ENCODE data around the gene GABRP. TPM values are rescaled to one million over a fixed set of nuclear protein-coding genes. Genes with fewer than 3 reads are reported as not detected.

The GABRP gene
- total and polyA plus RNA-seq, 9 donors = 0.13 to 3.9 (median 0.24) TPM; not detected in 2

GRCh38 chr5:170739446-170739845, 44.1 kb upstream of the GABRP start:
- intact Hi-C loops (cut with DNase I) = no loop called here
- TF ChIP-seq CTCF (IDR thresholded peaks at IDR 0.05) (no peak), POLR2A (IDR thresholded peaks at IDR 0.05) (no peak), EP300 (IDR thresholded peaks at IDR 0.05) (no peak)

GRCh38 chr5:170740551-170741205, 42.8 kb upstream of the GABRP start:
- no peak for DNase-seq
- Histone ChIP-seq H3K27ac (no peak overlapping the region), H3K4me1 (ENCODE audit: insufficient read depth) (no peaks in the 10 kb centered on the region), H3K27me3 (no peaks in the 10 kb centered on the region), H3K9me3 (no peaks in the 10 kb centered on the region), H3K36me3 (no peaks in the 10 kb centered on the region), H3K4me3 (no peak overlapping the region)
- 65 to 83% (median 72%) methylated on average over 3 of the region's 3 CpGs for WGBS, 3 donors
- intact Hi-C loops (cut with DNase I) = loop anchor here in 1 of 4 donors (10.0 kb wide), 1 partner anchor 594 kb away; no protein-coding TSS in a partner anchor
- no peak for TF ChIP-seq EP300 (IDR thresholded peaks at IDR 0.05)
- no peak for TF ChIP-seq CTCF (IDR thresholded peaks at IDR 0.05)
- TF ChIP-seq POLR2A (IDR thresholded peaks at IDR 0.05) = no peak

More at GRCh38 chr5:170739446-170739845, 44.1 kb upstream of the GABRP start:
- H3K27me3 ChIP-seq = no peaks in the 10 kb centered on the region
- H3K27ac ChIP-seq = no peak overlapping the region
- no peaks in the 10 kb centered on the region for H3K4me1 ChIP-seq (ENCODE audit: insufficient read depth)
- no peak overlapping the region for H3K4me3 ChIP-seq
- H3K36me3 ChIP-seq = no peaks in the 10 kb centered on the region
- 90 to 94% (median 91%) methylated on average over 4 of the region's 4 CpGs for whole genome bisulfite sequencing, 3 donors
- no peaks in the 10 kb centered on the region for H3K9me3 ChIP-seq
- DNase-seq = no peak

GRCh38 chr5:170741801-170742200, 41.7 kb upstream of the GABRP start:
- Histone ChIP-seq H3K4me3 (no peak overlapping the region), H3K27ac (no peak overlapping the region), H3K27me3 (no peaks in the 10 kb centered on the region), H3K4me1 (ENCODE audit: insufficient read depth) (no peaks in the 10 kb centered on the region), H3K36me3 (no peaks in the 10 kb centered on the region), H3K9me3 (no peaks in the 10 kb centered on the region)
- WGBS, 3 donors = 63 to 72% (median 68%) methylated on average over 8 of the region's 8 CpGs
- intact Hi-C loops (cut with DNase I) = loop anchor here in 1 of 4 donors (10.0 kb wide), 1 partner anchor 593 kb away; no protein-coding TSS in a partner anchor
- no peak for DNase-seq
- TF ChIP-seq EP300 (IDR thresholded peaks at IDR 0.05) (no peak), CTCF (IDR thresholded peaks at IDR 0.05) (no peak), POLR2A (IDR thresholded peaks at IDR 0.05) (no peak)

GRCh38 chr5:170743876-170744212, 39.7 kb upstream of the GABRP start:
- Histone ChIP-seq H3K4me1 (ENCODE audit: insufficient read depth) (no peaks in the 10 kb centered on the region), H3K36me3 (no peaks in the 10 kb centered on the region), H3K9me3 (no peaks in the 10 kb centered on the region), H3K4me3 (no peak overlapping the region), H3K27me3 (no peaks in the 10 kb centered on the region), H3K27ac (no peak overlapping the region)
- whole genome bisulfite sequencing, 3 donors = 7 to 10% (median 8%) methylated on average over 12 of the region's 12 CpGs
- TF ChIP-seq CTCF (IDR thresholded peaks at IDR 0.05) = no peak
- intact Hi-C loops (cut with DNase I) = loop anchor here in 1 of 4 donors (10.0 kb wide), 1 partner anchor 591 kb away; no protein-coding TSS in a partner anchor
- DNase-seq = no peak
